Uterus (tissue), 2 donors: ENCODE data around the gene SYNGR1.

Experiments
- CTCF ChIP-seq, 4 experiments: fragments of 200-600 bp in 2 of 4; fragments of 450-650 bp in 2 of 4; sonication (generic) in 2 of 4; IDR thresholded peaks; one replicate each; pipeline ENCODE4 v1.5.1; 2016 to 2019; ENCODE audit warnings: antibody characterized with exemption in 4 of 4, mild to moderate bottlenecking in 2 of 4, moderate library complexity in 1 of 4
- POLR2A ChIP-seq, 2 donors: fragments of 450-650 bp; IDR thresholded peaks; one replicate each; pipeline ENCODE4 v1.6.1; 2016; ENCODE audit warnings: antibody characterized with exemption in 2 of 2, mild to moderate bottlenecking in 1 of 2, moderate library complexity in 1 of 2

- TF ChIP-seq CTCF (IDR thresholded peaks at IDR 0.05): no peak
- no peak for TF ChIP-seq POLR2A (IDR thresholded peaks at IDR 0.05)
Observed at GRCh38 chr22:39359659-39360195, 9.9 kb downstream of the SYNGR1 start.
